ENCODE data around the gene FAM124B.

GRCh38 chr2:224412141-224413015, 10.5 kb upstream of the FAM124B start:
- TF ChIP-seq POLR2A (IDR thresholded peaks at IDR 0.05), result no peak
- TF ChIP-seq, protein P1, sequence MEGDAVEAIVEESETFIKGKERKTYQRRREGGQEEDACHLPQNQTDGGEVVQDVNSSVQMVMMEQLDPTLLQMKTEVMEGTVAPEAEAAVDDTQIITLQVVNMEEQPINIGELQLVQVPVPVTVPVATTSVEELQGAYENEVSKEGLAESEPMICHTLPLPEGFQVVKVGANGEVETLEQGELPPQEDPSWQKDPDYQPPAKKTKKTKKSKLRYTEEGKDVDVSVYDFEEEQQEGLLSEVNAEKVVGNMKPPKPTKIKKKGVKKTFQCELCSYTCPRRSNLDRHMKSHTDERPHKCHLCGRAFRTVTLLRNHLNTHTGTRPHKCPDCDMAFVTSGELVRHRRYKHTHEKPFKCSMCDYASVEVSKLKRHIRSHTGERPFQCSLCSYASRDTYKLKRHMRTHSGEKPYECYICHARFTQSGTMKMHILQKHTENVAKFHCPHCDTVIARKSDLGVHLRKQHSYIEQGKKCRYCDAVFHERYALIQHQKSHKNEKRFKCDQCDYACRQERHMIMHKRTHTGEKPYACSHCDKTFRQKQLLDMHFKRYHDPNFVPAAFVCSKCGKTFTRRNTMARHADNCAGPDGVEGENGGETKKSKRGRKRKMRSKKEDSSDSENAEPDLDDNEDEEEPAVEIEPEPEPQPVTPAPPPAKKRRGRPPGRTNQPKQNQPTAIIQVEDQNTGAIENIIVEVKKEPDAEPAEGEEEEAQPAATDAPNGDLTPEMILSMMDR (IDR thresholded peaks at IDR 0.05), result no peak
